Keratinocyte (primary cell): ENCODE data around the gene SFPQ. TPM values are rescaled to one million over a fixed set of nuclear protein-coding genes. Genes with fewer than 3 reads are reported as not detected.
A peak's percentile ranks its signal among the peaks of the same experiment; 100 is the strongest.
"Not testable (repeated sequence)": the region's sequence is repeated elsewhere in the genome, so short reads cannot be mapped to it uniquely, and the experiment has no call there.

Experiments used
- DNase-seq: peaks from one replicate; pipeline ENCODE4 v3.0.0-alpha.2; 2011; ENCODE audit warnings: low read depth, missing footprints, low spot score
- FAIRE-seq: peaks from 2 replicates; lab custom pipeline; 2011; peaks lifted over from hg19 to GRCh38; lab: Jason Lieb, UNC
- H2AFZ ChIP-seq: 2 replicates; pipeline ENCODE4 v1.6.0; 2012; ENCODE audit warnings: low read length, control low read depth, inconsistent platforms; ENCODE audit not compliant: control insufficient read depth
- H3K27ac ChIP-seq: 2 replicates; pipeline ENCODE4 v1.5.1; 2011; ENCODE audit warnings: low read length; ENCODE audit not compliant: control insufficient read depth, insufficient read depth
- H3K27me3 ChIP-seq: 3 replicates; pipeline ENCODE4 v1.6.0; 2011; ENCODE audit warnings: low read length; ENCODE audit not compliant: control insufficient read depth, insufficient read depth; ENCODE audit errors: extremely low read depth
- H3K36me3 ChIP-seq, 2 experiments: 2 replicates in 1 of 2; 3 replicates in 1 of 2; pipeline ENCODE4 v1.5.1; 2011; ENCODE audit warnings: low read length in 2 of 2, mild to moderate bottlenecking in 1 of 2; ENCODE audit not compliant: control insufficient read depth in 2 of 2, insufficient read depth in 2 of 2; ENCODE audit errors: extremely low read depth in 1 of 2
- H3K4me1 ChIP-seq: 3 replicates; pipeline ENCODE4 v1.5.1; 2011; ENCODE audit warnings: low read length; ENCODE audit not compliant: control insufficient read depth, insufficient read depth; ENCODE audit errors: extremely low read depth
- H3K4me2 ChIP-seq: 3 replicates; pipeline ENCODE4 v1.6.0; 2011; ENCODE audit warnings: low read depth, low read length; ENCODE audit not compliant: control insufficient read depth, insufficient read depth; ENCODE audit errors: extremely low read depth
- H3K4me3 ChIP-seq, 3 experiments: fragments of 200-600 bp in 1 of 3; sonication (generic) in 1 of 3; 2 replicates in 2 of 3; 3 replicates in 1 of 3; pipeline ENCODE4 v1.5.1; 2011 to 2016; ENCODE audit warnings: low read length in 3 of 3, mild to moderate bottlenecking in 3 of 3, control low read depth in 2 of 3, inconsistent platforms in 1 of 3, low read depth in 1 of 3, mixed read lengths in 1 of 3, mixed run types in 1 of 3, moderate library complexity in 1 of 3; ENCODE audit not compliant: control insufficient read depth in 2 of 3, insufficient read depth in 2 of 3; ENCODE audit errors: extremely low read depth in 1 of 3
- H3K79me2 ChIP-seq: 2 replicates; pipeline ENCODE4 v1.6.0; 2012; ENCODE audit warnings: low read length; ENCODE audit not compliant: control insufficient read depth, insufficient read depth
- H3K9ac ChIP-seq: 3 replicates; pipeline ENCODE4 v1.6.0; 2011; ENCODE audit warnings: low read length; ENCODE audit not compliant: control insufficient read depth, insufficient read depth; ENCODE audit errors: extremely low read depth
- H3K9me1 ChIP-seq: 3 replicates; pipeline ENCODE4 v1.6.0; 2011; ENCODE audit warnings: low read length; ENCODE audit not compliant: control insufficient read depth, insufficient read depth; ENCODE audit errors: extremely low read depth
- H3K9me3 ChIP-seq: 2 replicates; pipeline ENCODE4 v1.5.1; 2012; ENCODE audit warnings: low read depth, low read length; ENCODE audit not compliant: control insufficient read depth
- H4K20me1 ChIP-seq: 3 replicates; pipeline ENCODE4 v1.6.0; 2011; ENCODE audit warnings: low read length; ENCODE audit not compliant: control insufficient read depth, insufficient read depth; ENCODE audit errors: extremely low read depth
- EZH2 ChIP-seq: IDR thresholded peaks from one replicate; pipeline ENCODE4 v1.6.1; 2012; ENCODE audit warnings: inconsistent platforms, mild to moderate bottlenecking, low read length, moderate library complexity
- dilution Hi-C: fragments of 300-500 bp; cut with MboI; formaldehyde crosslinking; loops from one replicate; pipeline ENCODE4 v1.7.0; 2020; ENCODE audit warnings: low sequenced_read_pairs; ENCODE audit not compliant: extremely low pct_ligation_motif_present
- polyA plus RNA-seq, 5 experiments: library from polyadenylated mRNA; depleted of rRNA in 3 of 5; stranded (reverse) in 3 of 5; stranded (forward) in 1 of 5; unstranded in 1 of 5; fragments of >200 nt; gene quantifications; 1 replicate in 1 of 5; 2 replicates in 3 of 5; 3 replicates in 1 of 5; pipeline versions ENCODE4 v1.2.1 to v1.2.3, GENCODE V29; 2011 to 2012; ENCODE audit warnings: missing spikeins in 2 of 5, low read depth in 1 of 5, low replicate concordance in 1 of 5
- TF ChIP-seq, protein P1 (sequence below), 3 experiments: IDR thresholded peaks in 1 of 3; conservative IDR thresholded peaks in 1 of 3; optimal IDR thresholded peaks in 1 of 3; 2 replicates in 2 of 3; 3 replicates in 1 of 3; pipeline versions ENCODE3 to v1.5.1; 2011; ENCODE audit warnings: low read length in 3 of 3, mild to moderate bottlenecking in 3 of 3, moderate library complexity in 2 of 3, control low read depth in 1 of 3, inconsistent platforms in 1 of 3; ENCODE audit not compliant: insufficient read depth in 2 of 3; ENCODE audit errors: extremely low read depth in 1 of 3

SFPQ gene
- polyA plus RNA-seq, 1 donor (not counting 4 experiments of a cell fraction or from before 2014, with no cell fraction given) = 150 TPM

DNA sequence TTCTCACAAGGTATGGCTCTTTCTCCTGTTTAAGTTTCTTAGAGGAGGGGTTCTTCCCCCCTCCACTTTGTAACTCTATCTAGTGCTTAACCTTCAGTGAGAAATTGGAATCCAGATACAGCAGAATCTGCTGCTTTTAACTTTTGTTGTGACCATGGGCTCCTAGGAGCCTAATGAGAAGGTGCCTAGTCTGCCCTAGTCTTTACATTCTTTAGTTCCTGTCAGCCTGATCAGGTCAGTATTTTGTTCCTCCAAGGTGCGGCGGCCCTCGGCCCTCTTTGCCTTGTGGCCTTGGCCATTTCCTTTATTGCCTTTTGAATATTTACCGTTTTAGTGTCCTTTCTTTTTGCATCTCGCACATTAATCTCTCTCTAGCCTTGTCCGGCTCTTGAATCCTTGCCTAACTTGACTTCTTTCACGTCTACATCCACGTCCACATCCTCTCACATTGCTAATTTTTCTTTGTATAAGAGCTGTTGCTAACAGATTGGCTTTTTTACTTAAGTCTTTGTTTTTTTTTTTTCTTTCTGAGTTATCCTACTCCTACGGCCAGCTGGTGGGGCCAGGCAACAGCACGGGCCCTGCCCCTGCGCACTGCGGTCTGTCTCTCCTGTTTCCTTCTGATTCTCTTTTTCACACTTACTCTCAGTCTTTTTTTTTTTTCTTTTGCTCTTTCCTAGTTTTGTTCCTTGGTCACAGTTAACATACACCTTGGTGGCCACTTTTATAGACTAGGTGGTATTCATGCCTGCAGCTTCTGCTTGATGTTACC lies 49.0 kb downstream of the SFPQ start:
- dilution Hi-C loops = no loop called here
- FAIRE-seq = peak; percentile 9

DNA sequence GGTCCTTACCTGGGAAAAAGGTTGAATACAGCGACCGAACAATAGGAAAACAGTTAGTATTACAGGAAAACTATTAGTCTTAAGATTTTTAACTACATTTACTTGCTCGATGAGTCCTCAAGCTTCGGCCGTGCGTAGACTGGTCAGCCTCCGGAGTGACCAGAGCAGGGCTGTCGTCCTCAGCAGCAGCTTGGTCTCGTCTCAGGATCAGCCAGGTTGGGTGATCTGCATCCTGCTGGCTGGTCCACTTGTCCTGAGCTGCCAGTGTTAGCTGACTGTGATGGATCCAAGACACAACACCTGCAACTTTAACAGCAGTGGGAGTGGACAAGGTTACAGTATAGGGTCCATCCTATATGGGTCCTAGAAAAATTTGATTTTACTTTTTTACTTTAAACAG lies 50.2 kb downstream of the SFPQ start:
- H3K27ac ChIP-seq, H3K9me3 ChIP-seq, DNase-seq, H3K27me3 ChIP-seq, H3K4me3 ChIP-seq, H3K36me3 ChIP-seq, H2AFZ ChIP-seq, FAIRE-seq, H3K4me1 ChIP-seq, H3K9ac ChIP-seq, H3K9me1 ChIP-seq, H3K4me2 ChIP-seq, dilution Hi-C loops, H3K79me2 ChIP-seq, H4K20me1 ChIP-seq: not testable (repeated sequence)

More for the DNA sequence above, 49.0 kb downstream of the SFPQ start:
- H3K79me2 ChIP-seq = no peaks in the 10 kb centered on the region
- no peak for DNase-seq
- no peak overlapping the region for H3K4me3 ChIP-seq
- TF ChIP-seq, protein P1, sequence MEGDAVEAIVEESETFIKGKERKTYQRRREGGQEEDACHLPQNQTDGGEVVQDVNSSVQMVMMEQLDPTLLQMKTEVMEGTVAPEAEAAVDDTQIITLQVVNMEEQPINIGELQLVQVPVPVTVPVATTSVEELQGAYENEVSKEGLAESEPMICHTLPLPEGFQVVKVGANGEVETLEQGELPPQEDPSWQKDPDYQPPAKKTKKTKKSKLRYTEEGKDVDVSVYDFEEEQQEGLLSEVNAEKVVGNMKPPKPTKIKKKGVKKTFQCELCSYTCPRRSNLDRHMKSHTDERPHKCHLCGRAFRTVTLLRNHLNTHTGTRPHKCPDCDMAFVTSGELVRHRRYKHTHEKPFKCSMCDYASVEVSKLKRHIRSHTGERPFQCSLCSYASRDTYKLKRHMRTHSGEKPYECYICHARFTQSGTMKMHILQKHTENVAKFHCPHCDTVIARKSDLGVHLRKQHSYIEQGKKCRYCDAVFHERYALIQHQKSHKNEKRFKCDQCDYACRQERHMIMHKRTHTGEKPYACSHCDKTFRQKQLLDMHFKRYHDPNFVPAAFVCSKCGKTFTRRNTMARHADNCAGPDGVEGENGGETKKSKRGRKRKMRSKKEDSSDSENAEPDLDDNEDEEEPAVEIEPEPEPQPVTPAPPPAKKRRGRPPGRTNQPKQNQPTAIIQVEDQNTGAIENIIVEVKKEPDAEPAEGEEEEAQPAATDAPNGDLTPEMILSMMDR (optimal IDR thresholded peaks at IDR 0.05 in 1 of 3, IDR thresholded peaks at IDR 0.05 in 1 of 3, conservative IDR thresholded peaks at IDR 0.05 in 1 of 3; ENCODE audit: extremely low read depth in 1 of 3, insufficient read depth in 2 of 3, low read length in 3 of 3) = no peak
- no peak for TF ChIP-seq EZH2
- no peak overlapping the region for H3K9ac ChIP-seq
- no peak overlapping the region for H3K4me2 ChIP-seq
- H3K4me1 ChIP-seq = peaks cover 3% of the 10 kb centered on the region
- no peaks in the 10 kb centered on the region for H3K9me1 ChIP-seq
- no peaks in the 10 kb centered on the region for H3K9me3 ChIP-seq
- no peak overlapping the region for H2AFZ ChIP-seq
- no peaks in the 10 kb centered on the region for H3K27me3 ChIP-seq
- H3K27ac ChIP-seq = no peak overlapping the region
- H3K36me3 ChIP-seq = no peaks in the 10 kb centered on the region
- no peaks in the 10 kb centered on the region for H4K20me1 ChIP-seq

DNA sequence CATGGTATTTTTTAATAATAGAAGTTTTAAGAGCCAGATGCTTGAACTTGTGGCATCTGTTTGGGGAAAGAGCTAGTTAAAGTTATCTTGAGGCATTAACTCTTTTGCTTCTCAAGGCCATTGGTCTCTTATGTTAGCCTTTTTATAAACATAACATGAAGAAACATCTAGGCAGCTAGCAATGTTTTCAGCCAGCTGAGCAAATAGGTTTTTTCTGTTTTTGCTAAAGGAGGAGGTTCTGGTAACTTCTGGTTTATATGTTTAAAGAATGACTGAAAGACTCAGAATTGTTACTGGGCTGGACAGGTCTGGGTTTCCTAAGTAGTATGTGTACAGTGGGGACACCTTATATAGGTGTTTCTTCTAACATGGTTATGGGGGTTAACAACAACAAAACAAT lies 50.7 kb downstream of the SFPQ start:
- not testable (repeated sequence) for FAIRE-seq

DNA sequence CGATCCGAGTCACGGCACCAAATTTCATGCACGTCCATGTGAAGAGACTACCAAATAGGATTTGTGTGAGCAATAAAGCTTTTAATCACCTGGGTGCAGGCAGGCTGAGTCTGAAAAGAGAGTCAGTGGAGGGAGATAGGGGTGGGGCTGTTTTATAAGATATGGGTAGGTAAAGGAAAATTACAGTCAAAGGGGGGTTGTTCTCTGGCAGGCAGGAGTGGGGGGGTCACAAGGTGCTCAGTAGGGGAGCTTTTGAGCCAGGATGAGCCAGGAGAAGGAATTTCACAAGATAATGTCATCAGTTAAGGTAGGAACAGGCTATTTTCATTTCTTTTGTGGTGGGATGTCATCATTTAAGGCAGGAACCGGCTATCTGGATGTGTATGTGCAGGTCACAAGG lies 55.4 kb downstream of the SFPQ start:
- dilution Hi-C loops, FAIRE-seq, H3K9ac ChIP-seq, H3K36me3 ChIP-seq, H3K79me2 ChIP-seq, H3K4me1 ChIP-seq, H2AFZ ChIP-seq, H3K27me3 ChIP-seq, DNase-seq, H4K20me1 ChIP-seq, H3K9me3 ChIP-seq, H3K4me2 ChIP-seq, H3K9me1 ChIP-seq, H3K27ac ChIP-seq, H3K4me3 ChIP-seq: not testable (repeated sequence)

More for the DNA sequence above, 50.7 kb downstream of the SFPQ start:
- DNase-seq, H2AFZ ChIP-seq, H3K9ac ChIP-seq, H3K79me2 ChIP-seq, H3K27me3 ChIP-seq, H3K9me3 ChIP-seq, H3K27ac ChIP-seq, H3K9me1 ChIP-seq, H4K20me1 ChIP-seq, H3K4me3 ChIP-seq, H3K4me1 ChIP-seq, dilution Hi-C loops, H3K36me3 ChIP-seq, H3K4me2 ChIP-seq: not testable (repeated sequence)
